IPS-18c (cell line): ENCODE results near the gene HDLBP.
A peak's percentile ranks its signal among the peaks of the same experiment; 100 is the strongest.
"Not testable (repeated sequence)": the region's sequence is repeated elsewhere in the genome, so short reads cannot be mapped to it uniquely, and the experiment has no call there.

Experiments
- H3K4me3 ChIP-seq: 2 replicates; pipeline ENCODE4 v1.7.0; 2013; ENCODE audit warnings: low read depth, mild to moderate bottlenecking, low read length, moderate library complexity; ENCODE audit not compliant: insufficient read depth
- H3K9me3 ChIP-seq: one replicate; pipeline ENCODE4 v1.6.1; 2013; ENCODE audit warnings: mild to moderate bottlenecking, low read length, moderate library complexity; ENCODE audit not compliant: control insufficient read depth, insufficient read depth

Gene HDLBP

GRCh38 chr2:241313543-241314095 is 1.9 kb downstream of the HDLBP start:
- Histone ChIP-seq H3K9me3 (no peaks in the 10 kb centered on the region), H3K4me3 (peak overlapping the region; percentile 1; the same call in 1 of the 2 replicates)

DNA sequence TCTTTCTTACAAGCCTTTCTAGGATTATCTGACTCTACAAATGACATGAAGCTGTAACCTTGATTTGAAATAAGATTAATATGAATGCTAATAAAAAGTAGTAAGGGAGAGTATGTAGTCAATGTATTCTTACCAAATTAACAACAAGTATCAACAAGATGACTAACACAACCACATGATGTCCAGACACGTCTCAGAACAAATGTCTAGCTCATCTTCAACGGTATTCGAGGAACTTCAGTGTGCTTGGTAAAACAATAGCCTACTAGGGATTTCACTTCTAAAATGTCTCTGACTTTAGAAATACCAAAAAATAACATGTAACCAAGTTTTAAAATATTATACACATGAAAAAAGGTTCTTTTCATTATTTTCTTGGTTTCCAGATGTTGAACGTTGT is 3.4 kb downstream of the HDLBP start:
- Histone ChIP-seq H3K4me3 (no peak overlapping the region), H3K9me3 (no peaks in the 10 kb centered on the region)

- Histone ChIP-seq H3K4me3 (no peak overlapping the region), H3K9me3 (no peaks in the 10 kb centered on the region)
Observed at GRCh38 chr2:241310917-241311566, 4.4 kb downstream of the HDLBP start.

GRCh38 chr2:241309684-241310117 is 5.8 kb downstream of the HDLBP start:
- H3K4me3 ChIP-seq = no peak overlapping the region
- H3K9me3 ChIP-seq = no peaks in the 10 kb centered on the region

DNA sequence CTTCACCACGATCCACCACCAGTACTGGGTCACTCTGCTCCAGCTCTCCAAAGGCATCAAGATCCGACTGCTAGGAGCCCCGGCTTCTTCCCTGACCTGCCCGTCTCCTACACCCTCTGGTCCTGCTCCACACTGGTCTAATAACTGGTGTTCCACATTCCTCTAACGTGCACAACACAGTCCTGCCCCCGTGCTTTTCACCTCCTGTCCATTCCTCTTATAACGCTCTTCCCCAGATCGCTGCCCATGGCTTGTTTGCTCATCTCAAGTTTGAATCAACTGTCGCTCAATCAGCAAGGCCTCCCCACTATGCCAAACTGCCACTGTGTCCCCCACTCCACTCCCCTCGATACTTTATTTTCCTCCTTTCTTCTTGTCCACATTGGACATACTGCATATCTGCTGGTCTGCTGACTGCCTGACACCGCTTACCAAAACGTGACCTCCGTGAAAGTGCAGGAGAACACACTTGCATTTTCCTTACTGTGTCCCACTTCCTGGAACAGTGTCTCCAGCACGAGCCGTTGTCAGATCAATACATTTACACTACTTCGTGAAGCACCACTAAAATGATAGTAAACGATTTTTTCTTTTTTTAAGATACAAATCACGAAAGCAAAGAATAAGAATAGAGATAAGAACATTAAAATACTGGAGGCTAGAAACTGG is 6.5 kb downstream of the HDLBP start:
- H3K9me3 ChIP-seq = no peaks in the 10 kb centered on the region

GRCh38 chr2:241308267-241308666 is 7.2 kb downstream of the HDLBP start:
- Histone ChIP-seq H3K4me3 (no peak overlapping the region), H3K9me3 (no peaks in the 10 kb centered on the region)

More for the DNA sequence above, 6.5 kb downstream of the HDLBP start:
- H3K4me3 ChIP-seq = no peak overlapping the region

DNA sequence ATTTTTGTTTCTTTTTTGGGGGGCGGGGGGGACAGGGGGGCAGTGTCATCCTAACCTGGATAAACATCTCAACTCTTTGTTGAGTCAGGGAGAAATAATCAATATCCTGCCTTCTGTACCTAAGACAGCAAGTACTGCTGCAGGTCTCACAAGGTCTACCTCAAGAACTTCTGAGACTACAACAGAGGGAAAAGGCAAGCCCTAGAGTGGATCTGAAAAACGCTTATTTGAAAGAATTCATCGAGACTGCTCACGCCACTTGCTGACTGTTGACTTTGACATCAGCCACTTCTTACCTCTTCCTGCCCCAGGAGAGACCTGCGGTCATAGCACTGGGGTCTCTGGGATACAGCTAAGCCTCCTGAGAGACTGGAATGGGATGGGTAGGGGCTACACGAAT is 8.4 kb downstream of the HDLBP start:
- Histone ChIP-seq H3K4me3 (no peak overlapping the region), H3K9me3 (peaks cover 2% of the 10 kb centered on the region)

DNA sequence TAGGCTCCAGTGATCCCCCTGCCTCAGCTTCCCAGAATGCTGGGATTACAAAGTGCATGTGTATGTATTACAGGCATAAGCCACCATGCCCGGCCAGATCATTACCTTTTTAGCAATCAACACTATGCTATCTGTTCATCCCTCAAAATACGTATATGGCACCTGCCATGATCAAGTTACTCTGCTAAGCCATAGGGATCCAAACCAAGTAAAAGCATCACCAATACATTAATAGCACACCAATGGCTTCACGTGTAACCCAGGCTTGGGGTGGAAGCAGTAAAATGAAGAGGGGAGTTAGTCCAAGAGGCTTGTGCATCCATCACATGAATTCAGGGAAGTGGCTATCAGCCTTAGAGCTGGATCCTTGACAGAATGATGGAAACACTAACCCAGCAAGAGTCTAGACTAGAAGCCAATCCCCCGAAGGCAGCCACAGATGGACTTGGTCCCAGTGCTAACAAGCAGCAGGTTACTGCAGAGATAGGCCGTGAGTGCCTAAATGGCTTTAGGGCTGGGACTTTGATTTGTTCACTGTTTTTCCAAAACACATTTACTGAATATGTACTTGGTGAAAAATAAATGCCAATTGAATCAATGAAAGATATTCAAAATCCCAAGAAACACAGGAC is 11.3 kb downstream of the HDLBP start:
- Histone ChIP-seq H3K4me3 (no peak overlapping the region), H3K9me3 (peaks cover 2% of the 10 kb centered on the region)

DNA sequence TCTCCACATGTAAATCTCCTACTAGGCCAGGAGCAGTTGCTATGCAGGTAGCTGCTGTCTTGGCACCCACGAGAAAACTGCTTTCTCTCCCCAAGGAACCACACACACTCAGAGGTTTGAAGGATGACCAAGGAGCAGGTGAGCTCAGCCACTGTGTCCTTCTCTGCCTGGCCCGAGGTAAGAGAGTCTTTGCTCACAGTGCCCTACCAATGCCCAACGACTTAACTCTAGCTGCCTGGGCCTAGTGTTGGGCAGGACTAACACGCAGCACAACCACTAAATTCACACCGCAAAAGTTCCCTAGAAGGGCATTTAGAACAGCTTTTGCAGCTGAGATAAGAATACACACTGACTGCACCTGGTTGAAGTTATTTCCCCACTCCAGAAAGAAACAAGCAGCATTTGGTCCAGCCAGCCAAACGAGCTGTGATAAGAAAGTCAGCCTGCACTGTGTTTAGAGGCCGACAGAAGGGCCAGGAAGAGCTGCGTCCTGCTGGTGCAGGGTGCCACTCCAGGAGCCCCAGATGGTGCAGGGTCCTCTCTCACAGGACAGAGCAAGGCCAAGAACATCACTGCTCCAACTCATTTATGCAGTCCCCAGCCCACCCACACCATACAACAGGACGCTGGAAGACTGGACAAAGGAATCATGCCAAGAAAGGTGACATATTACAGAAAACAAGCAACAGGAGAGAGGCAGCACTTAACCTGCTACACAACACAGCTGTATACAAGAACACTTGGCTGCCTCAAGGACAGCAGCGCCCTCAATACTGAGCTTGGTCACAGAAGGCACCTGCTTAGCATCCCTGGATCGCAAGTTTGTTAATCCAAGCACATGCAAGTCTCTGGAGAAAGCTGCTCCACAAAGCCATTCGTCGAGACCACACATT is 12.5 kb downstream of the HDLBP start:
- Histone ChIP-seq H3K4me3 (no peak overlapping the region), H3K9me3 (peaks cover 2% of the 10 kb centered on the region)

GRCh38 chr2:241302083-241302482 is 13.4 kb downstream of the HDLBP start:
- Histone ChIP-seq H3K9me3 (peaks cover 2% of the 10 kb centered on the region), H3K4me3 (no peak overlapping the region)

- H3K9me3 ChIP-seq = peaks cover 2% of the 10 kb centered on the region
Observed at GRCh38 chr2:241300000-241300399, 15.5 kb downstream of the HDLBP start.

DNA sequence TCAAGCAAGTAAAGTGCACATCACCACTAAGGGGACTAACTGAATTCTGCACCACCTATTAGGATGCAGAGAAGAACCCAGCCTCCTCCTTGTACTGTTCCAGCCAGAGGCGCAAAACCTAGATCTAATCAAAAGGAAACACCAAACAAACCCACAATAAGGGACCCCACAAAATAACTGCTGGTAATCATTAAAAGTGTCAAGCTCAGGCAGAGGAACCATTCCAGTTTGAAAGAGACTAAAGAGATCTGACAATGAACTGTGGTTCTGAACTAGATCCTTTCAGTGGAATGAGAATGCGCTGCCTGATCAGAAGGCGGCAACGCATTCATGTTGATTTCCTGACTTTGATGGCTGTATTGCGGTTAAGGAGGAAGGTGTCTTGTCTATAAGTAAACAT is 16.8 kb downstream of the HDLBP start:
- H3K9me3 ChIP-seq = peaks cover 2% of the 10 kb centered on the region
- H3K4me3 ChIP-seq = no peak overlapping the region

More at GRCh38 chr2:241300000-241300399, 15.5 kb downstream of the HDLBP start:
- no peak overlapping the region for H3K4me3 ChIP-seq

DNA sequence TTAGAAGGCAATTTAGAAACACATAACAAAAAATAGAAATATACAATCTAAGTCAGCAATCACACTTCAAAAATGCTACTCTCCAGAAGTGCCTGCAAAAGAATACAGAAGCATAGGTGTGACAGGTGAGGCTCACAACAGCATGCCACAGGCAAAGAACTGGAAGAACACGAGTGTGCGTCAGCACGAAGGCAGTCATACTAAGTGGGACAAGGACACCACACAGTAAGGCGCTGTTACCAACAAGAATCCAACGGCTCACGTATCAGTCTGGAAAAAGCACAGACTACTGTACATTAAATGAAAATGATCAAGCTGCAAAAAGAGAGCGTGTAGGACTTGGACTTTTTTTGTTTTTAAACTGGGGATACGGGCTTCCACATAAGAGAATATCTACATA is 18.7 kb downstream of the HDLBP start:
- H3K9me3 ChIP-seq = no peaks in the 10 kb centered on the region

GRCh38 chr2:241295326-241296095 is 20.0 kb downstream of the HDLBP start:
- Histone ChIP-seq H3K9me3 (no peaks in the 10 kb centered on the region), H3K4me3 (no peak overlapping the region)

More for the DNA sequence above, 18.7 kb downstream of the HDLBP start:
- no peak overlapping the region for H3K4me3 ChIP-seq

DNA sequence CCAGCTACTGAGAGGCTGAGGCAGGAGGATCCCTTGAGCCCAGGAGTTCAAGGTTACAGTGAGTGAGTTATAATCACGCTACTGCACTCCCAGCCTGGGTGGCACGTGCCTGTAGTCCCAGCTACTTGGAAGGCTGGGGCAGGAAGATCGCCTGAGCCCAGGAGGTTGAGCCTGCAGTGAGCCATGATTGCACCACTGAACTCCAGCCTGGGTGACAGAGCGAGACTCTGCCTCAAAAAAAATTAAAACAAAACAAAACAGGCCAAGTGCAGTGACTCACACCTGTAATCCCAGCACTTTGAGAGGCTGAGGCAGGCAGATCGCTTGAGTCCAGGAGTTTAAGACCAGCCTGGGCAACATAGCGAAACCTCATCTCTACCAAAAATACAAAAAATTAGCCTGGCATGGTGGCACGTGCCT is 22.1 kb downstream of the HDLBP start:
- not testable (repeated sequence) for H3K9me3 ChIP-seq, H3K4me3 ChIP-seq

DNA sequence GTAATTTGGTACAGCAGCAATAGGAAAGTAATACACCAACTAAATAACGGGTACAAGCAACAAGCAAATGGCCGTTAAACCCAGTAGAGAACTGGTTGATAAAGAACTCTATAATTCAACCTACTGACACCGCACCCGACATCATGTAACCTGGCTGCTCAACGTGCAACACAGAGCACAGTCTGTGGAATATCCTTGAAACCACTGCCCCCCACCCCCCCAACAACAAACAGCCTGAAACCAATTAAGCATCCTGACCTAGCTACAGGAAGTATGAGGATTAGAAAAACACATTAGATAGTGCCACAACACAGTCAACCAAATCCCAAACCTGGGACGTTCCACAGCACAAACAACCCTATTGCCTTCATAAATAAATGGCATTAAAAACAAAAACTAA is 23.5 kb downstream of the HDLBP start:
- no peaks in the 10 kb centered on the region for H3K9me3 ChIP-seq
- no peak overlapping the region for H3K4me3 ChIP-seq
